ENCODE data around the gene KLRK1. TPM values are rescaled to one million over a fixed set of nuclear protein-coding genes. Genes with fewer than 3 reads are reported as not detected.
"Not testable (repeated sequence)": the region's sequence is repeated elsewhere in the genome, so short reads cannot be mapped to it uniquely, and the experiment has no call there.

The KLRK1 gene
- total and polyA plus RNA-seq, 4 donors: 1.6 to 5.7 (median 3.4) TPM

- no peaks in the 10 kb centered on the region for H3K4me1 ChIP-seq (ENCODE audit: control insufficient read depth in 5 of 5, insufficient read depth in 5 of 5, low read length in 5 of 5)
- H3K4me3 ChIP-seq: no peak overlapping the region
- no peak overlapping the region for H3K9ac ChIP-seq (ENCODE audit: insufficient read depth in 1 of 2, low read length in 2 of 2)
- no peaks in the 10 kb centered on the region for H3K9me3 ChIP-seq (ENCODE audit: control insufficient read depth in 4 of 4, insufficient read depth in 3 of 4, low read length in 3 of 4)
- DNase-seq (no peak), ATAC-seq (ENCODE audit: insufficient read depth, low FRiP score) (no peak)
- no peaks in the 10 kb centered on the region for H3K27me3 ChIP-seq (ENCODE audit: control insufficient read depth in 3 of 3, insufficient read depth in 3 of 3, low read length in 2 of 3)
- no peak overlapping the region for H3K27ac ChIP-seq (ENCODE audit: low read depth in 1 of 2, low read length in 1 of 2)
- WGBS, 2 donors: 85 to 86% methylated on average over 4 of the region's 4 CpGs
- no peak for TF ChIP-seq CTCF (IDR thresholded peaks at IDR 0.05; ENCODE audit: control extremely low read depth, extremely low read depth)
- H3K36me3 ChIP-seq (ENCODE audit: control insufficient read depth in 4 of 4, insufficient read depth in 4 of 4, low read length in 4 of 4): no peaks in the 10 kb centered on the region
Measured at GRCh38 chr12:10381928-10382628, 7.8 kb downstream of the KLRK1 start.

GRCh38 chr12:10378737-10379136, 11.1 kb downstream of the KLRK1 start:
- not testable (repeated sequence) for H3K9ac ChIP-seq (ENCODE audit: insufficient read depth in 1 of 2, low read length in 2 of 2); H3K27ac ChIP-seq (ENCODE audit: low read depth in 1 of 2, low read length in 1 of 2); ATAC-seq (ENCODE audit: insufficient read depth, low FRiP score); DNase-seq; H3K9me3 ChIP-seq (ENCODE audit: control insufficient read depth in 4 of 4, insufficient read depth in 3 of 4, low read length in 3 of 4); H3K4me1 ChIP-seq (ENCODE audit: control insufficient read depth in 5 of 5, insufficient read depth in 5 of 5, low read length in 5 of 5); H3K4me3 ChIP-seq; H3K36me3 ChIP-seq (ENCODE audit: control insufficient read depth in 4 of 4, insufficient read depth in 4 of 4, low read length in 4 of 4); H3K27me3 ChIP-seq (ENCODE audit: control insufficient read depth in 3 of 3, insufficient read depth in 3 of 3, low read length in 2 of 3)
- WGBS, 2 donors: 90 to 100% methylated on average over 2 of the region's 2 CpGs

GRCh38 chr12:10374624-10375018, 15.2 kb downstream of the KLRK1 start:
- ATAC-seq (ENCODE audit: insufficient read depth, low FRiP score): no peak
- DNase-seq: no peak
- WGBS, 2 donors: 89 to 92% methylated on average over 3 of the region's 3 CpGs

GRCh38 chr12:10372559-10372958, 17.3 kb downstream of the KLRK1 start:
- Histone ChIP-seq H3K27ac (ENCODE audit: low read depth in 1 of 2, low read length in 1 of 2) (no peak overlapping the region), H3K4me1 (ENCODE audit: control insufficient read depth in 5 of 5, insufficient read depth in 5 of 5, low read length in 5 of 5) (peaks cover 0 to 4% (median 0%) of the 10 kb centered on the region in 5 donors), H3K27me3 (ENCODE audit: control insufficient read depth in 3 of 3, insufficient read depth in 3 of 3, low read length in 2 of 3) (no peaks in the 10 kb centered on the region), H3K36me3 (ENCODE audit: control insufficient read depth in 4 of 4, insufficient read depth in 4 of 4, low read length in 4 of 4) (no peaks in the 10 kb centered on the region), H3K9me3 (ENCODE audit: control insufficient read depth in 4 of 4, insufficient read depth in 3 of 4, low read length in 3 of 4) (no peaks in the 10 kb centered on the region), H3K4me3 (no peak overlapping the region), H3K9ac (ENCODE audit: insufficient read depth in 1 of 2, low read length in 2 of 2) (no peak overlapping the region)
- TF ChIP-seq CTCF (IDR thresholded peaks at IDR 0.05; ENCODE audit: control extremely low read depth, extremely low read depth): no peak
- no peak for ATAC-seq (ENCODE audit: insufficient read depth, low FRiP score)
- 19 to 28% methylated on average over 1 of the region's 1 CpG for WGBS, 2 donors
- no peak for DNase-seq

More at GRCh38 chr12:10374624-10375018, 15.2 kb downstream of the KLRK1 start:
- H3K9ac ChIP-seq (ENCODE audit: insufficient read depth in 1 of 2, low read length in 2 of 2): no peak overlapping the region
- H3K4me1 ChIP-seq (ENCODE audit: control insufficient read depth in 5 of 5, insufficient read depth in 5 of 5, low read length in 5 of 5): peaks cover 0 to 4% (median 0%) of the 10 kb centered on the region in 5 donors
- no peaks in the 10 kb centered on the region for H3K36me3 ChIP-seq (ENCODE audit: control insufficient read depth in 4 of 4, insufficient read depth in 4 of 4, low read length in 4 of 4)
- H3K27me3 ChIP-seq (ENCODE audit: control insufficient read depth in 3 of 3, insufficient read depth in 3 of 3, low read length in 2 of 3): no peaks in the 10 kb centered on the region
- H3K27ac ChIP-seq (ENCODE audit: low read depth in 1 of 2, low read length in 1 of 2): no peak overlapping the region
- TF ChIP-seq CTCF (IDR thresholded peaks at IDR 0.05; ENCODE audit: control extremely low read depth, extremely low read depth): no peak
- H3K4me3 ChIP-seq: no peak overlapping the region
- H3K9me3 ChIP-seq (ENCODE audit: control insufficient read depth in 4 of 4, insufficient read depth in 3 of 4, low read length in 3 of 4): no peaks in the 10 kb centered on the region

- not testable (repeated sequence) for ATAC-seq (ENCODE audit: insufficient read depth, low FRiP score)
Measured at GRCh38 chr12:10371893-10372535, 17.8 kb downstream of the KLRK1 start.

More at GRCh38 chr12:10371893-10372535, 17.8 kb downstream of the KLRK1 start:
- not testable (repeated sequence) for H3K4me3 ChIP-seq; H3K9ac ChIP-seq (ENCODE audit: insufficient read depth in 1 of 2, low read length in 2 of 2); H3K36me3 ChIP-seq (ENCODE audit: control insufficient read depth in 4 of 4, insufficient read depth in 4 of 4, low read length in 4 of 4); H3K4me1 ChIP-seq (ENCODE audit: control insufficient read depth in 5 of 5, insufficient read depth in 5 of 5, low read length in 5 of 5); H3K9me3 ChIP-seq (ENCODE audit: control insufficient read depth in 4 of 4, insufficient read depth in 3 of 4, low read length in 3 of 4); H3K27ac ChIP-seq (ENCODE audit: low read depth in 1 of 2, low read length in 1 of 2); H3K27me3 ChIP-seq (ENCODE audit: control insufficient read depth in 3 of 3, insufficient read depth in 3 of 3, low read length in 2 of 3); DNase-seq
- WGBS, 2 donors: 39 to 48% methylated on average over 6 of the region's 6 CpGs
